ENCODE measurements around the gene DNAJB11. TPM values are rescaled to one million over a fixed set of nuclear protein-coding genes. Genes with fewer than 3 reads are reported as not detected.

DNAJB11 gene
- total RNA-seq, 1 donor from 2014 or later: 57.6 TPM

DNA sequence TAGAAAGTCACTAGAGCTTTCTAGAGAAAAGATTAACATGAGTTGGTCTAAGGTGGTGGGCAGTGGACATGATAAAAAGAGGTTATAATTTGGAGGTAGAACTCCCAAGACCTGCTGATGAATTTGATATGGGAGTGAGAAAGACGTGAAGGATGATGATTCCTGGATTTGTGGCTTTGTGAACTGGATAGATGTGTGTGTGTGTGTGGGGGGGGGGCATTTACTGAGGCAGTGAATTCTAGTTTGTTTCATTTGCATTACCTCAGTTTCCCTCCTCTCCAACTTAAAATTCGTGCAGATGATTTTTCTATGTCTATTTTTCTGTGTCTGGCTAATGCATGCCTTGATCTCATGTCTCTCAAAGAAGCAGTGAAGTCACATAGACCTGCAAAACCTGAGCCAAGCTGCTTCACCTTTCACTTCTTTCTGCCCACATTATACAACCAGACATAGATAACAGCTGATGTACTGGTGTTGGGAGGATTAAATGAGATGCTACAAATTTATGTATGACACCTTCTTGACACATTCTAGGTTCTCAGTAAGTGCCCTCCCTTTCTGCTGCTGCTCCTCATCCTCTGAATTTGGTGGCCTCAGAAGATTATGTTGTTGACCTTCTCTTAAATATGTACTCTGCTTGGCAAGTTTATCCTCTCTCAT is 52.3 kb downstream of the DNAJB11 start:
- Mint-ChIP-seq H3K27ac (ENCODE audit: unreplicated experiment) (no peak overlapping the region), H3K4me3 (ENCODE audit: unreplicated experiment) (no peak overlapping the region), H3K36me3 (ENCODE audit: unreplicated experiment) (no peaks in the 10 kb centered on the region), H3K9me3 (ENCODE audit: unreplicated experiment) (no peaks in the 10 kb centered on the region), H3K4me1 (ENCODE audit: low read depth, unreplicated experiment) (no peaks in the 10 kb centered on the region), H3K27me3 (ENCODE audit: unreplicated experiment) (peaks cover 2% of the 10 kb centered on the region)
- TF ChIP-seq, protein P1, sequence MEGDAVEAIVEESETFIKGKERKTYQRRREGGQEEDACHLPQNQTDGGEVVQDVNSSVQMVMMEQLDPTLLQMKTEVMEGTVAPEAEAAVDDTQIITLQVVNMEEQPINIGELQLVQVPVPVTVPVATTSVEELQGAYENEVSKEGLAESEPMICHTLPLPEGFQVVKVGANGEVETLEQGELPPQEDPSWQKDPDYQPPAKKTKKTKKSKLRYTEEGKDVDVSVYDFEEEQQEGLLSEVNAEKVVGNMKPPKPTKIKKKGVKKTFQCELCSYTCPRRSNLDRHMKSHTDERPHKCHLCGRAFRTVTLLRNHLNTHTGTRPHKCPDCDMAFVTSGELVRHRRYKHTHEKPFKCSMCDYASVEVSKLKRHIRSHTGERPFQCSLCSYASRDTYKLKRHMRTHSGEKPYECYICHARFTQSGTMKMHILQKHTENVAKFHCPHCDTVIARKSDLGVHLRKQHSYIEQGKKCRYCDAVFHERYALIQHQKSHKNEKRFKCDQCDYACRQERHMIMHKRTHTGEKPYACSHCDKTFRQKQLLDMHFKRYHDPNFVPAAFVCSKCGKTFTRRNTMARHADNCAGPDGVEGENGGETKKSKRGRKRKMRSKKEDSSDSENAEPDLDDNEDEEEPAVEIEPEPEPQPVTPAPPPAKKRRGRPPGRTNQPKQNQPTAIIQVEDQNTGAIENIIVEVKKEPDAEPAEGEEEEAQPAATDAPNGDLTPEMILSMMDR (IDR thresholded peaks at IDR 0.05; ENCODE audit: partially characterized antibody, unreplicated experiment): no peak
- no peak for DNase-seq

DNA sequence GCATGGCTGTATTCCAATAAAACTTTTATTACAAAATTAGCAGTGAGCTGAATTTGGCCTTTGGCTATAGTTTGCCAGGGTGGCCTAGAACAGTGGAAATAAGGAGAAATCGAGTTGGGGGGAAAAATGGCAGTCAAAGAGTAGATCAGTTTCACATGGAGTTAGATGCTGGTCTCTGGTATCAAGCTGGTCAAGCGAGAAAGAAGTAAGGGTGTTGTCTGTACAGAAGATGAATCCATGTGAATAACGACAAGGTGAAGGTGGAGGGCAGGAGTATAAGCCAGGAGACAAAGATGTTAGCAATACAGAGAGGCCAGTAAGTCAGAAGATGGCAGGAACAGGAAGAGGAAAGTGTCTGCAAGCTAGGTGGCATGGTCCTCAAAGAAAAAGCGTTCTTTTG is 54.1 kb downstream of the DNAJB11 start:
- TF ChIP-seq, protein P1 (IDR thresholded peaks at IDR 0.05; ENCODE audit: partially characterized antibody, unreplicated experiment): no peak
- DNase-seq: no peak
- Mint-ChIP-seq H3K9me3 (ENCODE audit: unreplicated experiment) (no peaks in the 10 kb centered on the region), H3K27ac (ENCODE audit: unreplicated experiment) (no peak overlapping the region), H3K4me1 (ENCODE audit: low read depth, unreplicated experiment) (no peaks in the 10 kb centered on the region), H3K36me3 (ENCODE audit: unreplicated experiment) (no peaks in the 10 kb centered on the region), H3K4me3 (ENCODE audit: unreplicated experiment) (no peak overlapping the region), H3K27me3 (ENCODE audit: unreplicated experiment) (no peaks in the 10 kb centered on the region)

DNA sequence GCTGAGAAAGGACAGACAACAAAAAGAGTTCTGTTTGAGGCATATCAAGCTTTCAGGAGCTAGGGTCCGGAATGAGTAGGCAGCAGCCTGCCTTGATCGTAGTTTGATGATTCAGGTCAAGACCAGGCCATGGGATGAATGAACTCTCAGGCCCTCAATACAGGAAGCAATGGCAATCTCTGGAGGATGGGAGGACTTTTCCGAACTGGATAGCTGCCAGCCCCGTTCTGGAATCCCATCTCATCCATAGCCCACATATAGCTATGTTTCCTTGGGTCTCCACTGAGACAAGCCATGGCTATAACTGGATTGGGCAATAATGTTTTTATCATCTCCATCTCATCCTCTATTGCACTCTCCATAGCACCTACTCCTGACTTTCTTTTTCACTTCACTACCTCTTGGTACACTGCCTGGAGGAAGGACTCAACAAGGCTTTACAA is 55.1 kb downstream of the DNAJB11 start:
- H3K27me3 Mint-ChIP-seq (ENCODE audit: unreplicated experiment): no peaks in the 10 kb centered on the region
- TF ChIP-seq, protein P1 (IDR thresholded peaks at IDR 0.05; ENCODE audit: partially characterized antibody, unreplicated experiment): no peak
- no peak overlapping the region for H3K4me3 Mint-ChIP-seq (ENCODE audit: unreplicated experiment)
- no peaks in the 10 kb centered on the region for H3K4me1 Mint-ChIP-seq (ENCODE audit: low read depth, unreplicated experiment)
- H3K36me3 Mint-ChIP-seq (ENCODE audit: unreplicated experiment): no peaks in the 10 kb centered on the region
- no peak overlapping the region for H3K27ac Mint-ChIP-seq (ENCODE audit: unreplicated experiment)
- no peak for DNase-seq
- H3K9me3 Mint-ChIP-seq (ENCODE audit: unreplicated experiment): no peaks in the 10 kb centered on the region

DNA sequence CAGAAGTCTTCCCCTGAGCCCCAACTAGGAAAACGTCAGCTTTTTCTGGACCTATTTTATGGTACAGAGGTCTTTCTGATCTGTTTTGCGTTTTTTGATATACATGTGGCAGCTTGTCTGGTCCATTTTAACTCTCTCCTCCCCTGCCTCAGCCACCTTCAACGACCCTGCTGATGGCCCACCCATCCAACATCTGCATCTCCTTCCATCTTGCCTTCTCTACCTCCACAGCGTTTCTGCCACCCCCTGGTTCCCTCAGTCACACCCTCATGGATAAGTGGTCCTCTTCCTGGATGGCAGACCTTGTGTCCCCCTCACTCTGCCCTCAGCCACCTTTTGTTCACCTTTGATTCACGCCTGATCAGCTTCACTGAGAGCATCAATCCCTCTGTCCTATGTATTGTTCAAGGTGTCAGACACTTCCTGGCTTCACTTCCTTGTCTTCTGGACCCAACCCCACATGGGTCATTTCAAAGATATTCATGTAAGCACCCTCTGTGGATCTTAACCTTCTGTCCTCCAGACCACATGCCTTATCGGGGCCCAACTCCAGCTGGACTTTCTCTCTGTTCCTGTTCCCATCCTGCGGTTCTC is 55.8 kb downstream of the DNAJB11 start:
- Mint-ChIP-seq H3K27ac (ENCODE audit: unreplicated experiment) (no peak overlapping the region), H3K9me3 (ENCODE audit: unreplicated experiment) (no peaks in the 10 kb centered on the region), H3K4me3 (ENCODE audit: unreplicated experiment) (no peak overlapping the region), H3K36me3 (ENCODE audit: unreplicated experiment) (no peaks in the 10 kb centered on the region), H3K4me1 (ENCODE audit: low read depth, unreplicated experiment) (no peaks in the 10 kb centered on the region), H3K27me3 (ENCODE audit: unreplicated experiment) (no peaks in the 10 kb centered on the region)
- no peak for DNase-seq
- TF ChIP-seq, protein P1 (IDR thresholded peaks at IDR 0.05; ENCODE audit: partially characterized antibody, unreplicated experiment): no peak

DNA sequence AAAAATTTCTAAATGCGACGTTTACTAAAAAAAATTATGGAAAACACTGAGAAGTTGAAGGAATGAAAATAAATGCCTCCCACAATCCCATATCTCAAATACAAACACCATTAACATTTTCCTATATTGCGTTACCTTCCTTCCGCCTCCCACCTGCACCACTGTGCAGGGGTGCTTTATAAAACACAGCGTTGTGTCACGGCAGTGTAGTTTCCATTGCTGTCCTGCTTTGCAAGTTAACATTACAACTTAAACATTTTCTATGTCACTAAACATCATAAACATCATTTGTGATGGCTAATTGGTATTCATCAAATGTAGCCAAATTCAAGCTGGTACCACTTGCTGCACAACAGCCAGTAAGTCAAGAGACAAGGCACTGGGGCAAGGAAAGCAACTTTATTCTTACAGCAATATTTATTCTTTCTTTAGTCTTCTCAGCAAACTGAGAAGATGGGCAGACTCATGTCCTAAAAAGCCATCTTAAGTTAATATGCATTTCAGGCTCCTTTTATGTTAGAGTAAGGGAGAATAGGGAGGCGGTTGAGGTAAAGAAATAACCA is 57.4 kb downstream of the DNAJB11 start:
- Mint-ChIP-seq H3K27ac (ENCODE audit: unreplicated experiment) (no peak overlapping the region), H3K4me1 (ENCODE audit: low read depth, unreplicated experiment) (no peaks in the 10 kb centered on the region), H3K27me3 (ENCODE audit: unreplicated experiment) (no peaks in the 10 kb centered on the region), H3K9me3 (ENCODE audit: unreplicated experiment) (no peaks in the 10 kb centered on the region), H3K36me3 (ENCODE audit: unreplicated experiment) (no peaks in the 10 kb centered on the region), H3K4me3 (ENCODE audit: unreplicated experiment) (no peak overlapping the region)
- TF ChIP-seq, protein P1 (IDR thresholded peaks at IDR 0.05; ENCODE audit: partially characterized antibody, unreplicated experiment): no peak
- DNase-seq: no peak

Measured in glutamatergic neuron (in vitro differentiated cells).